ENCODE measurements around the gene TECPR2.

Gene TECPR2

DNA sequence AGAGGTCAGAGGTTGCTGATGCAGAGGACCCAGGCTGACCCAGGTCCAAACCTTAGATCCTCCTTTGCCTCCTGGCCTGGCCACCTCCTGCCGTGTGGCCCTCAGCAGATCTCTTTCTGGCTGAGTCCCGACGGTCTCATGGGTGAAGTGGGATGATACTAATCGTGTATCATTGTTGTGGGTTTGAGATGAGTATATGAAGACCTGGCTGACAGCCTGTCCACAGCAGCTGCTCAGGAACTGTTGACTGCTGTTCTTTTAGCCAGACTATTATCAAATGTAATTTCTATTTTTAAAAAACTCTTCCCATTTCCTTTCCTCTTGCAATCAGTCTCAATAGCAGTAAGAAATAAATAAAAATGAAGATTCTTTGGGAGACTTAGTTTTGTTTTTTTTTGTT is 101.3 kb downstream of the TECPR2 start:
- DNase-seq (ENCODE audit: low read depth), result no peak

DNA sequence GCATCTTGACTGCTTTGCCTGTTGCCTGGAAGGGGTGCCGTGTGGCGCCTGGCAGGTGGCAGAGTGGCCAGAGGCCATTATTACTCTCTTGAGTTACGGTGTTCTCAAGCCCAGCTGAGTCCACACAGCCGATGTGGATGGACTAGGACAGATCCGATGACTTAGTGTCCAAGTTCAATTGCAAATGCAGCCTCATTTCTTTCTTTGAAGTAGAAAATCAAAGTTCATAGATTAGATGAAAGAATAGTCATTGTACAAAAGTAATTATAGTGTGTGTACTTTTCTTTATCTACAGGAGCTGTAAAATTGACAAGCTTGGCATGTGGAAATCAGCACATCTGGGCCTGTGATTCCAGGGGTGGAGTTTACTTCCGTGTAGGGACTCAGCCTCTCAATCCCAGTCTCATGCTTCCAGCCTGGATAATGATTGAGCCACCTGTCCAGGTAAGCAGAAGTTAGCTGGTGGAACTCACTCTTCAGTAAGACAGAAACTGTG is 102.2 kb downstream of the TECPR2 start:
- no peak for DNase-seq (ENCODE audit: low read depth)

DNA sequence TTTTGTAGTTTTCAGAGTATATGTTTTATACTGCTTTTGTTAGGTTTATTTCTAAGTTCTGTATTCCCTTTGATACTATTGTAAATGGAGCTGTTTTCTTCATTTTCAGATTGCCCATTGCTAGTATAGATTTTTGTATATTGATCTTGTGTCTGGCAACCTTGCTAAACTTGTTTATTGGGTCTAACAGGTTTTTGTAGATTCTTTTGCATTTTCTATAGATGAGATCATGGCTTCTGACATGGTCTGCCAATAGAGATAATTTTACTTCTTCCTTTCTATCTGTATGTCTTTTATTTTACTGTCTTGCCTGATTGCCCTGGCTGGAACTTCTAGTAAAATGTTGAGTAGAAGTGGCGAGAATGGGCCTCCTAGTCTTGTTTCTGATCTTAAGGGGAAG is 106.5 kb downstream of the TECPR2 start:
- no peak for DNase-seq (ENCODE audit: low read depth)

DNA sequence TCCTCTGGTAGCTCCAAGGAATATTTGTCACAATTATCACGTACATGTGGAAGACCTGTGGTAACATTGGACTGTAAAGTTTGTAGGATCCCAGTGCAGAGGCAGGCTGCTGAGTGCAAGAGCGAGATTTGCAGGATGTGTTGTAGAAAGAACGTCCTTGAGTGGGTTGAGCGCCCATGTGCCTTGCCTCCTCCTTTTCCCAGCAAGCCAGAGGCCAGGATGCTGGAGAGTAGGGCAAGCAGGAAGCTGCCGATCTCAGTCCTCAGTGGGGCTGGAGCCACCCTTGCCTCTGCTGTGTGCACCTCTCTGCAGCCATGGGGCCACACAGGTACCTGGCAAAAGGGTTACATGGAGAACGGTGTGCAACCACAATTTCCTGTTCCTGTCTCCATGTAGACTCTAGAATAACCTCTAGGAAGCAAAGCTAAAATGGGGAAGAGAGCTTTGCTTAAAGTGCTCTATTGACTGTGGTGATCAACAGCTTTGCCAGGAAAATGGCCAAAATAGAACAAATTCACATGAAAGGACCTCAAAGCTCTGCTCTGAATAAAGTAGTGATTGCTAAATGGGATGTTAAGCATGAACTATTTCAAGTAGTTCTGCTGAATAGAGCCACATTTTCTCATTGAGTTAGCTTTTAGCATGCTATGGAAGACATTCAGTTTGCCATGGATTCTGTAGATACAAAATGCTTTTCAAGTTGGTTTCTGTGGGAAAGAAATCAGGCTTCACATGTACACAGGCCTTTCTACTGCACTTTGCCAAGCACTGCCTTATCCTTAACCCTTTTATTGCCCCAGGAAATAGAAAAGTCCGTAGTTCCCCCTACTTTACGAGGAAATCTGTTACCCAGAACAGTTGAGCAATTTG is 109.4 kb downstream of the TECPR2 start:
- no peak for DNase-seq (ENCODE audit: low read depth)

DNA sequence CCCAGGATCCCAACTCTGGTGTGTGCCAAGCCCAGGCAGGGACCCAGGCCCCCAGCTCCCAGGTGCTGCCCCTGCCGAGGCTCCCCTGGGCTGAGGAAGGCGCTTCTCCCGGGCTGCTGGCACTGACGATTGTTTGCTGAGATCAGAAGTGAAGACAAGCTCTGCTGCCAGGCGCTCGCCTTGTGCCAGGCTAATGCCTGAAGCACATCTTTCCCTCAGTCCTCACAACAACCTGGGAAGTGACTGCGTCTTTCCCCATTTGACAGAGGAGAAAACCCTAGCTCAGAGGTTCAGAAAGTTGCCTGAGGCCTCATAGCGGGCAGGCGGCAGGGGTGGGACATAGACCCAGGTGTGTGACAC is 110.0 kb downstream of the TECPR2 start:
- DNase-seq (ENCODE audit: low read depth), result no peak

DNA sequence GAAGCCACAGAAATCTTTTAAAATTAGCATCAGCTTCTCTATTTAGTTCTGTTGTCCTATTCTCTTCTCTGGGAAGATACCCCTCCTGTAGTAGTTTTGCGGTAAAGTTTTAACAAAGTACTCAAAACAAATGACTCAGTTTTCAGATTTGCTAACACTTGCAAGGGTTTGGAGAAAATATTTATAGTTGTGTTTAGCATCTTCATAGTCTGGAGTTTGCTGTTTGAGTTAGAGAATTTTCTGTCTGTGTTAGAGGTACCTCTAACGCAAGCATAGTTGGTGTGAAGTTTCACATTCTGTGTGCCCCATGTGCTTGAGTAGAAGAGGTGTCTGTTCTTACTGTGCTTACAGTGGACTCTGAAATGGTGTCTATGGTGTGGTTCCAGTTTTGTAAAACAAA is 110.8 kb downstream of the TECPR2 start:
- no peak for DNase-seq (ENCODE audit: low read depth)

DNA sequence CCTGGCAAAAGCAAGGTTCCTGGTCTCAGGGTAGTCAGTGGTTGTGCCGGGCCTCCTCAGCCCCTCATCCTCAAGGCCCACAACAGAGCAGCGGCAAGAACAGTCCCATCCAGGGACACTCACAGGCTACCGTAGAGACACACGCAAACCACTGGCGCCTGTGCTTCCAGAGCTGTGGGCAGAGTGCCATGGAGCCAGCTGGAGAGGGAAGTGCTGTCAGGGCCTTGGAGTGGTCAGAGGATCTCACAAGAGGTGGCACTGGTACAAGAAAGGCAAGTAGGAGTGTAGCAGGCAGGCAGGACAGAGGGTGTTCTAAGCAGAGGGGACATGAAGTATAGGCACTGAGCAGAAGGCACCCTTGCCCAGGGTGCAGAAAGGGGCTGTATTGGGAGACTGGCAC is 112.2 kb downstream of the TECPR2 start:
- DNase-seq (ENCODE audit: low read depth), result no peak

DNA sequence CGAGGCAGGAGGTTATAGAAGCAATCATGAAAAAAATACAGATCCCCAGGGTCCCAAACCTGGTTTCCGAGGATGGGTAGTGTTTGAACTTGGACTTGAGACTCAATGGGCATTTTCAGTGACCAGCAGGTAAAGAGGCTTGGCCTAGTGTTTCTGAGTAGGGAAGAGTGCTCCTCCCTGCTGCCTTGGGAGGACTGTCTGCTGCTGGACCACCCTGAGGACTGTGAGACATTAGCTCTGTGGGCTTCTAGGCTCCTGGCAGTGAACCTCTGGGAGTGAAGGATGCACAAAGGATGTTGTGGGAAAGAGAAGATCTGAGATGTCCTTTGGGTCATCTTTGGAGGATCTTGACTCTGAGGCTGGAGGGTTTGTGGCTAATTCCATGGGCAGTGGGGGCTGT is 116.4 kb downstream of the TECPR2 start:
- DNase-seq (ENCODE audit: low read depth), result no peak

DNA sequence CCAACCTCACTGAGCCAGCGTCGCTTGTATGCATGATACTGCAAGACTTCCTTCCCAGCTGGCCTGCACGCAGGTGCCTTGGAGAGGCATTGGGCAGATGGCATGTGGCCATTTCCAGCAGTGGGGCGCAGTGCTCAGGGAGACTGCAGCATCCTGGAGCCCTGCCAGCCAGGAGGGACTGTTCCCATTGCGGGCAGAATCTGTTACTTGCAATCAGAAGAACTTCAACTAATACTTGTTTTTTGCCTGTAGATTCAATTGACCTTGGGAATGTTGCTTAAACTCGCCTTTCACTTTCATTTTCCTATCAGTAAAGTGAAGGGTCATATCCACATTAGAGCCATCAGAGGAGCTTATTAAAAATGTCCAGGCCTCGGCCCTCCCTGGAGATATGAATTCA is 117.0 kb downstream of the TECPR2 start:
- DNase-seq (ENCODE audit: low read depth), result no peak

DNA sequence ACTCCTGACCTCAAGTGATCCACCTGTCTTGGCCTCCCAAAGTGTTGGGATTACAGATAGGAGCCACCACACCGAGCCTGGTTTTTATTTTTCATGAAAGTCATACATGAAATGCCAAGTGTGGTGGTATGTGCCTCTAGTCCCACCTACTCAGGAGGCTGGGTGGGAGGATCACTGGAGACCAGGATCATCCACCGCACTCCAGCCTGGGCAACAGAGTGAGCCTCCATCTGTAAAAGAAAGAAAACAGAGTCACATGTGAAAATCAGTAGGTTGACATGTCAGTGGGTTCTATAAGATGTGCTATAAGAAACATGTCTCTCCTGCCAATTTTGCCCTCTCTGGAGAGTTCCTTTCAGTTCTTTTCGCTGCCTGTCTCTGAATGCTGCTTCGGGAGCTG is 118.6 kb downstream of the TECPR2 start:
- no peak for DNase-seq (ENCODE audit: low read depth)

DNA sequence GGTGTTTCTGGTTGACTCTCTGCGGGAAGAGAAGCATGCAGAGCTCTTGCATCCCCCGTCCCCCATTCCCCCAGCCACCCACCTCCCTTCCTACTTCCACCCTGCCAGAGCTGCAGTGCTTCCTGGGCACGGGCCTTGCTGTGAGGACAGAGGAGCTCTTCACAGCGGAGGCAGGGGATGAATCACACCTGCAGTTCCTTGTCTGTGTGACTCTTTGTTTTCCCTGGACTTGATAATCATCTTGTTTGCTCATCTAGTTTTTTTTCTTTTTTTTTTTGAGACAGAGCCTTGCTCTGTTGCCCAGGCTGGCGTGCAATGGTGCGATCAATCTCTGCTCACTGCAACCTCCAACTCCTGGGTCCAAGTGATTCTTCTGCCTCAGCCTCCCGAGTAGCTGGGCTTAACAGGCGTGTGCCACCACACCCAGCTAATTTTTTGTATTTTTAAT is 119.1 kb downstream of the TECPR2 start:
- peak; percentile 86 for DNase-seq (ENCODE audit: low read depth)

DNA sequence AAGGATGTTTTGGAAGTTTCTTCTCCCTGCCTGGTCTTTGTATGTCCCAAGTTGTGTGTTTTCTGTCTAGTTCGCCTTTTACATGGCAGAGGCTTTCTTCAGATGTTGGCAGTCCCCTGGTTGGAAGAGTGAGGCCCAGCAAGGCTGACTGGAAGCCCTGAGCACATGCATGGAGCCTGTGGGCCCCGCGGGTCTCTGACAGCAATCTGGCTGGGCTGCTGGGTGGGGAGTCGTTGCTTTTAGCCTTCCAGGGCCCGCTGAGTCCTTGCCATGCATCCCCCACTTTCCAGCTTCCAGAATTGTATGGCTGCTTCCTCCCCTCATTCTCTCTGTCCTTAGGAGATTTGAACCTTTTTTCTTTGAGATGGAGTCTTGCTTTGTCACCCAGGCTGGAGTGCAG is 121.6 kb downstream of the TECPR2 start:
- DNase-seq (ENCODE audit: low read depth), result no peak

DNA sequence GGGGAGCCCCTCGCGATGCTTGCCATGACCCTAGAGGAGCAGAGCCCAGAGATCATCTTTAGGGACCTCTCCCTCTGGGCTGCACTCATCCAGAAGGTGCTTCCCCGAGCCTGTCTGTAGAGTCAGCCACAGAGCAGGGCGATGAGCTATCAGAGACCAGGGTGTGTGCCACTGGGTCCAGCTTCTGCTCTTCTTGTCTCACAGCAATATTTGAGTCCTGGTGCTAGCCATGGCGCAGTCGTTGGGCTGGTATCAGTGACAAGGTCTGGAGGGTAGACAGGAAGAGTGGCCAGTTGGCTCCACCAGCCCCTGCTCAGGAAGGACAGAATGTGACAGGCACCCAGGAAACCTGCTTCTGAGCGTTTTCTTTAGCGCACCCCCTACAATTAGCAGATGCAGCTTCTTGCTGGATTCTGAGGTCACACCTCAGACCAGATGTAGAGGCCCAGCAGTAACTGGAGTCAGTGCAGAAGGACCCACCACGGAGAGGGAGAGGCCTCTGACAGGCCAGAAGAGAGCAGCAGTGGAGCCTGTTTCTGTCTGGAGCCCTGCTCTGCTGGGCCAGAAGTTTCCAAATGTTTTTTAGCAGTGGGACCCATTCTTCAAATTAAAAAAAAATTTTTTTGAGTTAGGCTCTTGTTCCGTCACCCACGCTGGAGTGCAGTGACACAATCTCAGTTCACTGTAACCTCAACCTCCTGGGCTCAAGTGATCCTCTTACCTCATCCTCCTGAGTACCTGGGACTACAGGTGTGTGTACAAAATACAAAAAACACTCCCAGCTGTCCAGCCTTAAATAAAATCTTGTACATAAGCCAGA is 123.2 kb downstream of the TECPR2 start:
- DNase-seq (ENCODE audit: low read depth), result no peak

DNA sequence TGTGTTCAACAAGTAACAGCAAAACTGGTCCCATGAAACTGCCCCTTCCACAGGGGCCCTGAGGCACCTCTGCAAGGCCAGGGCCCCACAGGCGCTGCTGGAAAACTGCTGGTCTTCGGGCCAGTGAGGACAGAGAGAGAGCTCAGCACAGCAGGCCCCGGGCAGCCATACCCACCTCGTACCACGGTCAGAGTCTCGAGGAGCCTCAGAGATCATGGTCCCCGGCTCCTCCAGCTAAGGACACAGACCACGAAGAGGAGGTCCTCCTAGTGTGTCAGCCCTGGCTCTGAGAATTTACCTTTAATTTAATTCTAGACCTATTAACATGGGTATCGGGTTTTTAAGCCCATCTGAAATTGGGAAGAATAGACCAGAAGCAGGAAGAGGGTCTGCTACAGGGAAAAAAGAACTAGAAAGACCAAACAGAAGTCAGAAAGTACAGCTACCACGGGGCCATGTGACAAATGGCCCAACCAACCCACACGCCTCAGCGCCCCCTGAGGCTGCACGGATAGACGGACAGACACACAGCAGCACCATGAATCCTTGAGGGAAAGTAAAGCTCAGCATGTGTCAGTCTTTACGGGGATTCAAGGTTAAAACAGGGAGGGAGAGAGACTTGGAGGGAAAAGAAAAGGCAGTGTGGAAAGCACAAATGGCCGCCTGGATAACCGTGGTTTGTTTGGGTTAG is 123.9 kb downstream of the TECPR2 start:
- no peak for DNase-seq (ENCODE audit: low read depth)

DNA sequence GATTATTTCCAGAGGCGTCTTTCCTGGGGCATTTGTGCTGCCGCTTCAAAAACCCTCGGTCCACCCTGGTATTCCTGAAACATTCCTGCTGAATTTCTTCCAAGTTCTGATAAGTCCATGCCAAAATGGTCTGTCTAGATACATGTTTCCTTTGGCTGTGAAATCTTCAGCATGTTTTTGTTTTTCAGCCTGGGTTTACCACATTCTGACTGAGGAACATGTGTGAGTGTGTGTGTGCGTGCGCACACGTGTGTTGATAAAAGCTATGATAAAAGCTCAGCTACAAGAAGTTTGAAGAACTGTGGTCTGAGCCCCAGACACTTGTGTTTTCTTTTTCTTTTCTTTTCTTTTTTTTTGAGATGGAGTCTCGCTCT is 124.5 kb downstream of the TECPR2 start:
- no peak for DNase-seq (ENCODE audit: low read depth)

DNA sequence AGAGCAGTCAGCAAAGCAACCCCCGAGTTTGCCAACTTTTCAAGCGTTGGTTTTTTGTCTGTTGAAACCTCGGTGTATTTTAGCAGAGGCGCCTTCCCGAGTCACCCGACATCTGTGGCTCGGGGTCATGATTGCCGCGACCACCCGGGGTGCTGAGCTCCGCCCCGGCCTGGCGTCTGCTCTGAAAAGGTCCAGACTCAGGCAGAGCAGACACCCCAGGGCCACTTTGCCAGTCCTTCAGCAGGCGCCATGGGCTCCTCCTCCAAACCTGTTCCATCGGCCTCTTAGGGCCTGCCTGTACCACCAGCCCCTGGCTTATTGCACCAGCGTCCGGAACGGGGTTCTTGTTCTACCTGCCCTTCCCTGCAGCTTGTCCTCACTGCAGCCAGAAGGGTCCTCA is 127.7 kb downstream of the TECPR2 start:
- no peak for DNase-seq (ENCODE audit: low read depth)

DNA sequence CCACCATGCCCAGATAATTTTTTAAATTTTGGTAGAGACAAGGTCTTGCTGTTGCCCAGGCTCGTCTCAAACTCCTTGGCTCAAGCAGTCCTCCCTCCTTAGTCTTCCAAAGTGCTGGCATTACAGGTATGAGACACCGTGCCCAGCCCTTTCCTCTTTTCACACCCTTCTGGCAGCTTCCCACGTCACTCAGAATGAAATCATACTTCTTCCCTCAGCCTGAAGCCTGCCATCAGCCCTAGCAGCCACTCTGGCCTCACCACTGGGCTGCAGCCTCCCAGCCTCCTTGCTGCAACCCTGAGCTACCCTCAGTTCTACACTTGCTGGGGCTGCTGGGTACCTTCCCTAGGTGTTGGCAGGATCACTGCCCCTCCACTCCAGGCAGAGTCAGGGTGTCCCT is 128.6 kb downstream of the TECPR2 start:
- no peak for DNase-seq (ENCODE audit: low read depth)

DNA sequence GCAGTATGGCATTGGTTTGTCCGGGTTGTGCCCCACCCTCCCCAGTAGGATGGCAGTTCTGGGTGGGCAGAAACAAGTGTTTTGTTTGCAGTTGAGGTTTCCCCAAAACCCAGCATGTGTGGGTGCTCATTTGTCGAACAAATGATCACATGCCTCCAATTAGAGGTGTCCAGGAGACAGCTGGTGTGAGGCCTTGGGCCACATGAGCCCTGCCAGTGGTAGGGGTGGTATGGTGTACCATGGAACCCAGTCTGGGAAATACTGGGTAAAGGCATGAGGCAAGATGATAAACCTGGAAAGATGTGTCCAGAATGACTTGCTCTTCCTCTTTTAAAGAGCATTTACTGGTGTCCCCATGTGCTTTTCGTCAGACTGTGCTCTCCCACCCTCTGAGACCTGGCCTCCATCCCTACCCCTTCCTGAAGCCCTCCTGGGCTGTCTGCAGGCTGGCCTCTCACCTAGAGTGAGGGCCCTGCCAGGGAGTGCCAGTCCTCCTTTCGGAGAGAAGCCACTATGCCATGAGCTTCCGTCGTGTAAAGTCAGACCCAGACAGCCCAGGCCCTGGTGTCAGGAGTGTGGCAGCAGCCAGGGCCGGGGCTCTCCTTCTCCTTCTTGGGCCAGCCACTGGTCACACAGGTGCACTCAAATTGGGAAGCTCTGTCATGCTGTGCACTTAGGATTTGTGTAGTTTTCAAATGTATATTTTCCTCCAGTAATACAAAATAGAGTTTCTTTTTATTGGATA is 129.2 kb downstream of the TECPR2 start:
- DNase-seq (ENCODE audit: low read depth), result no peak

DNA sequence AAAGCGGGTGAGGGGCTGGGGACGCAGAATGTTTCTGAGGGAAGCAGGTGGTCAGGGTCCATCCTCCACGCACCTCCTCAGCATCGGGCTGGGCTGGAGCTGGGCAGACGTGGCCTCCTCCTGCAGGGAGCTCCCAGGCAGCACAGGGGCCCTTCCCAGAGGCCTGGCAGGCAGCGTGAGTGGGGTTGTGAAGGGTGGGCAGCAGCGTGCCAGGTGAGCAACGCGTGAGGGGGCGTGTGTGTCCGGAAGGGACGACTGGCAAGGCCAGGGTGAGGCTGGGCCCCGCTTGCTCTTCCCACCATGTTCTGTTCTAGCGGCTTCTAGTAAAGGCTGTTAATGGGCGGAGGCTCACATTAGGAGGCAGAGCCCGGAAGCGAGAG is 129.8 kb downstream of the TECPR2 start:
- DNase-seq (ENCODE audit: low read depth), result no peak

DNA sequence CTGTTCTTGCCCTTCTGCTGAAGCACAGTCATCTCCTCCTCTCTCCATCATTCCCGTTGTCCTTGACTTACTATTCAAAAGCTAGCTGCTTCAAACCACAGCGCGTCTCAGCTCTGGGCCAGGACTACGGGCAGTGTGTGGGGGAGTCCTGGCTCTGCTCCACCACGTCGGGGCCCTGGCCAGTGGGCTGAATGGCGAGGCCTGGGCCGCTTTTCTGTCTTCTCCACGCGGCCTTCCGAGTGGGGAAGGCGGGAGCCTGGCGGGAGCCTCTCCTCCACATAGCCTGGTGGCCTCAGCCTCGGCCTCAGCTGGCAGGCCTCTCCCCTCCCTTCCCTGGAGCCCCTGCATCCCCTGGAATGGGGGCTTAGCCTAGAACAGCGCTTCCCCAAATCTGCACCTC is 130.4 kb downstream of the TECPR2 start:
- no peak for DNase-seq (ENCODE audit: low read depth)

DNA sequence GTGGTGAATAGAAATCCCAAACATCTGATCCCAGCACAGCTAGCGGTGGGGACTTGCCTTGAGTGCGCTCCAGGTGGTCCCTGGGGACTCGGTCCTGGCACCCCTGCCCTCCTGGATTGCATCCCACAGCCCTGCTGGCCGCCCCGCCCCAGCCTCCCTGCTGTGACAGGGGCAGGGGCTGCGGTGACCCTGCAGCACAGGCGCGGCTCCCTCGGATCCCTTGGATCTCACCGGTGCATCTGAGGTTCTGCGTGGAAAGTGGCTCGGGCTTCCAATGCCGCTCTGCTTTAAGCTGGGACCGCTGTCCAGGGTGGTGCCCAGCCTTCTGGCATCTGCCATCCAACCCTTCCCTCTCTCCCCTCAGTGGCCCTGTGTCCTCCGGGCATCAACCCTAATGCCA is 130.8 kb downstream of the TECPR2 start:
- DNase-seq (ENCODE audit: low read depth), result no peak

Measured in ELR (cell line).